Neutrophil (primary cell): ENCODE results near the gene MPHOSPH8.

Experiments used
- H3K27ac ChIP-seq: fragments of 200-600 bp; sonication (generic); 2 replicates; pipeline ENCODE4 v1.5.1; 2016; ENCODE audit warnings: mild to moderate bottlenecking, moderate library complexity
- H3K27me3 ChIP-seq: fragments of 200-600 bp; sonication (generic); 2 replicates; pipeline ENCODE4 v1.6.0; 2016; ENCODE audit warnings: mild to moderate bottlenecking
- H3K36me3 ChIP-seq: fragments of 200-600 bp; sonication (generic); 2 replicates; pipeline ENCODE4 v1.5.1; 2017
- H3K4me1 ChIP-seq, 2 experiments: fragments of 200-600 bp in 1 of 2; sonication (generic) in 1 of 2; 1 replicate in 1 of 2; 2 replicates in 1 of 2; pipeline versions ENCODE4 v1.5.1 to v1.6.1; 2013 to 2016; ENCODE audit warnings: low read depth in 1 of 2, low read length in 1 of 2, mild to moderate bottlenecking in 1 of 2, moderate library complexity in 1 of 2; ENCODE audit not compliant: control insufficient read depth in 1 of 2, insufficient read depth in 1 of 2
- H3K4me3 ChIP-seq, 2 experiments: fragments of 200-600 bp in 1 of 2; sonication (generic) in 1 of 2; 1 replicate in 1 of 2; 2 replicates in 1 of 2; pipeline ENCODE4 v1.5.1; 2013 to 2016; ENCODE audit warnings: low read depth in 1 of 2, low read length in 1 of 2, mild to moderate bottlenecking in 1 of 2, moderate library complexity in 1 of 2
- H3K9me3 ChIP-seq: fragments of 200-600 bp; sonication (generic); 2 replicates; pipeline ENCODE4 v1.5.1; 2016
- CTCF ChIP-seq: fragments of 200-600 bp; sonication (generic); IDR thresholded peaks from 2 replicates; pipeline ENCODE4 v1.5.1; 2016; ENCODE audit warnings: antibody characterized with exemption

MPHOSPH8 gene

DNA sequence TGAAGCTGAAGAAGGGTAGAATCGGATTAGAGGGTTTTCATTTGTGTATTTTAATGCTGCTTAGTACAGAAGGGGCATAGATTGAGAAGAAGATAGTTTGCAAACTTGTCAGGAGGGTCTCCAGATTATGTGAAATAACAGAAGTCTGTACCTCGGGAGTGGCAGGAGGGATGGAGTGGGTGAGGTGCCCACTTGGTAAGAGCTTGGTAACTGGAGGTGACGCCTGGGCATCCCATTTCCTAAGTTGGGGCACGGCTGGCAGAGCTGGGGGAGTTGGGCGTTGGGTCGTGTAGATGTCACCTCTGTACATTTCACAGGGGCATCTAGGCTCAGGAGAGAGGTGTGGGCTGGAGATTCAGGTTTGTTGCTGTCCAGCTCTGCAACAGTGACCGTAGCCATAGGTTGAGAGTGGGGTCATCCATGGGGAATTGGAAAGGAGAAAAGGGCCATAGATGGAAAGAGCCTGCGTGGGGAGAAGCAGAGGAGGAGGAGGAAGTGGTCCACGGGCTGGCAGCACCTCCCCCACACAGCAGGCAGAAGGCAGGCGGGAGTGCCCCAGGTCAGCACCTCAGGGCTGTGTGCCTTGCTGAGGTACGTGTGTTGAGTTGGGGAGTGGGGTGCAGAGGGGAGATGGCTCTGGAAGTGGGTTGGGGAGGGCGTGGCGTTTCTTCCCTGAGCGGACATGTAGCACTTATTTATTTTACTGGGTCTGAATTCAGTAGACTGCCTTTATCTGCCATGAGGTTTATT, 31.2 kb downstream of the MPHOSPH8 start:
- Histone ChIP-seq H3K4me3 (no peak overlapping the region), H3K27me3 (no peaks in the 10 kb centered on the region), H3K36me3 (peaks cover 91% of the 10 kb centered on the region), H3K27ac (no peak overlapping the region), H3K9me3 (no peaks in the 10 kb centered on the region), H3K4me1 (no peaks in the 10 kb centered on the region)
- TF ChIP-seq CTCF: no peak

GRCh38 chr13:19665427-19665859, 32.0 kb downstream of the MPHOSPH8 start:
- Histone ChIP-seq H3K27ac (no peak overlapping the region), H3K27me3 (no peaks in the 10 kb centered on the region), H3K9me3 (no peaks in the 10 kb centered on the region), H3K4me3 (no peak overlapping the region), H3K36me3 (peaks cover 98% of the 10 kb centered on the region), H3K4me1 (no peaks in the 10 kb centered on the region)
- no peak for TF ChIP-seq CTCF

GRCh38 chr13:19668778-19669177, 35.3 kb downstream of the MPHOSPH8 start:
- peaks cover 100% of the 10 kb centered on the region for H3K36me3 ChIP-seq
- H3K4me1 ChIP-seq: no peaks in the 10 kb centered on the region
- no peak overlapping the region for H3K4me3 ChIP-seq
- no peak overlapping the region for H3K27ac ChIP-seq
- TF ChIP-seq CTCF: no peak
- no peaks in the 10 kb centered on the region for H3K9me3 ChIP-seq
- H3K27me3 ChIP-seq: no peaks in the 10 kb centered on the region

DNA sequence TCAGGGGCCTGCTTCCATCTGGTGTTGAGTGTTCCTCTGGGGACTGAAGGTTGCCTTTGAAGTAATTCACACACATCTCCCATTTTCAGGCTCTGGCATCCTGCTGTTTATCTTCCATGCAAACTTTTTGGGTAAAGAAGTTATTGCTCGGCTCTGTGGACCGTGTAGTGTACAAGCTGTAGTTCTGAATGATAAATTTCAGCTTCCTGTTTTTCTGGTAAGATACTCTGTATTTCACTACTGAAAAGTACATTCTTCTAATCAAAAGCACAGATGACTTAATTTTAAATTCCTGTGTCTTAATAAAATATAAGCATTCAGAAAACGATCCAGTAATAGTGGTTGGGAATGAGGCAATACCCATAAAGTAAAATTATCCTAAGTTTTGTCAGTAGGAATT, 36.7 kb downstream of the MPHOSPH8 start:
- Histone ChIP-seq H3K27ac (no peak overlapping the region), H3K4me1 (no peaks in the 10 kb centered on the region), H3K27me3 (no peaks in the 10 kb centered on the region), H3K36me3 (peaks cover 100% of the 10 kb centered on the region), H3K9me3 (no peaks in the 10 kb centered on the region), H3K4me3 (no peak overlapping the region)
- no peak for TF ChIP-seq CTCF

DNA sequence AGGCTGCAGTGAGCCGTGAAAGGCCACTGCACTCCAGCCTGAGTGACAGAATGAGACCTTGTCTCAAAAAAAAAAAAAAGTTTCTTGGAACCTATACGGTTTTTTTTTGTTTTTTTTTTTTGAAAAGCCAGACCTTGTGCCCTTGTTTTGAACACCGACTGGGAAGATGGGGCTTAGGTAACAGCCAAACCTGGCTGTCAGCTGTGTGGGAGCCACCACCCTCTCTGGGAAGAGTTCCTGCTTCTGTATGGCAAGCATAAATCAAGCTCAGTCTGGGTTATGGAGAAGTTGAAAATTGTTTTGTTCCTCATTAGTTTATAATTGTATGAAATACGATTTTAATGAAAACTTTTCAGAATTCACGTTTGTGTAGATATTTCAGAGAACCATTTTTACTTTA, 39.5 kb downstream of the MPHOSPH8 start:
- Histone ChIP-seq H3K9me3 (no peaks in the 10 kb centered on the region), H3K27ac (no peak overlapping the region), H3K4me1 (no peaks in the 10 kb centered on the region), H3K36me3 (peaks cover 98% of the 10 kb centered on the region), H3K4me3 (no peak overlapping the region), H3K27me3 (no peaks in the 10 kb centered on the region)
- TF ChIP-seq CTCF: no peak
